ENCODE measurements around the gene ATL2.

DNA sequence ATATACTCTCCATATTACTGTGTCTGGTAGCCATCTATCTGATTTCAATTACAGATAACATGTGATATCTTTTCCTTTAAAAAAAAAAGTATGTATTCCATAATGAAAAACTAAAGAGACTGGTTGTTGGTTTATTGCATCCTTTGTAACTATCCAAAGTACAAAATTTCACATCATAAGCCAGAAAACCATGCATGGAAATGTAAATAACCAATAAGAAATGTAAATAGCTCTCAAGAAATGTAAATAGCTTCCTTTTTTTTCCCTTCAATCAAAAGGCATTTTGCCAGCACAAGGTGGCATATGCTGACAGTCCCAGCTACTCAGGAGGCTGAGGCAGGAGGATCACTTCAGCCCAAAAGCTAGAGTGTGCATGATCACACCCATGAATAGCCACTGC lies 59.3 kb downstream of the ATL2 start:
- TF ChIP-seq YY1 (IDR thresholded peaks at IDR 0.05; ENCODE audit: insufficient read depth, insufficient read length) (no peak), ZNF274 (IDR thresholded peaks at IDR 0.05; ENCODE audit: low read depth, low read length) (no peak)

Measured in NT2/D1 (cell line).